ENCODE data around the gene ZNF335.
"Not testable (repeated sequence)": the region's sequence is repeated elsewhere in the genome, so short reads cannot be mapped to it uniquely, and the experiment has no call there.

The ZNF335 gene

DNA sequence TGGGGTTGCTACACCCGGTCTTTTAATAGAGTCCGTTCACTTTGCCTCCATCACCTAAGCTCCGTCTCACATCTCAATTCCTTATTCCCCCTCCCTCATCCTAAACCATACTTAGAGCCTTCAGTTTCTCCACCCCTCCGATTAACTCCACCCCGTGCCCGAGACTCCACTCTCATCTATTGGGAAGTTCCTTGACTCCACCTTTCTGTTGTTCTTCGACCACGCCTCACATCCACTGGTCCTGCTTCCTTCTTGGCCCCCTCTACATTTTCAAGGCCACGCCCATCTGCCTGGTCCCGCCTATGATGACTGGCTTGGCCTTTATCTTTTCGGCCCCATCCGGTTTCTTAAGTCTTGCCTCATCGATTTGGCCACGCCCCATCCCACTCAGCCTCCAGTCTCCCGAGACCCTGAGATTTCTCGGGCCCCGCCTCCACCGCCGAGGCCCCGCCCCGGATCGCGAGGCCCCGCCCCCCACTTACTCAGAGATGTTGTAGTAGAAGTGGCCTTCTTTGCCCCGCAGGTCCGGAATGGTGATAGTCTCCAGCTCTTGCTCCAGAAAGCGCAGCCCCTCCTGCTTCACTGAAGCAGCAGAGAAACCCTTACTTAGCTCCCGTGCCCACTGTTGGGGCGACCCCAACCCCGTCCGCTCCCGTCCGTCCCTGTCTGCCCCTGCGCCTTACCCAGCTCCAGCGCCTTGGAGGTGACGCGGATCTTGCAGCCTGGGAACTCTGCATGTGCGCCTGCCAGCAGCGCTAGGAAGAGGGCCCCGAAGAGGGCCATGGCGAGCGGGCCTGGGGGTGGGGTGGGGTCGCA is 61.1 kb downstream of the ZNF335 start:
- DNase-seq (ENCODE audit: low read depth): peak; percentile 79

DNA sequence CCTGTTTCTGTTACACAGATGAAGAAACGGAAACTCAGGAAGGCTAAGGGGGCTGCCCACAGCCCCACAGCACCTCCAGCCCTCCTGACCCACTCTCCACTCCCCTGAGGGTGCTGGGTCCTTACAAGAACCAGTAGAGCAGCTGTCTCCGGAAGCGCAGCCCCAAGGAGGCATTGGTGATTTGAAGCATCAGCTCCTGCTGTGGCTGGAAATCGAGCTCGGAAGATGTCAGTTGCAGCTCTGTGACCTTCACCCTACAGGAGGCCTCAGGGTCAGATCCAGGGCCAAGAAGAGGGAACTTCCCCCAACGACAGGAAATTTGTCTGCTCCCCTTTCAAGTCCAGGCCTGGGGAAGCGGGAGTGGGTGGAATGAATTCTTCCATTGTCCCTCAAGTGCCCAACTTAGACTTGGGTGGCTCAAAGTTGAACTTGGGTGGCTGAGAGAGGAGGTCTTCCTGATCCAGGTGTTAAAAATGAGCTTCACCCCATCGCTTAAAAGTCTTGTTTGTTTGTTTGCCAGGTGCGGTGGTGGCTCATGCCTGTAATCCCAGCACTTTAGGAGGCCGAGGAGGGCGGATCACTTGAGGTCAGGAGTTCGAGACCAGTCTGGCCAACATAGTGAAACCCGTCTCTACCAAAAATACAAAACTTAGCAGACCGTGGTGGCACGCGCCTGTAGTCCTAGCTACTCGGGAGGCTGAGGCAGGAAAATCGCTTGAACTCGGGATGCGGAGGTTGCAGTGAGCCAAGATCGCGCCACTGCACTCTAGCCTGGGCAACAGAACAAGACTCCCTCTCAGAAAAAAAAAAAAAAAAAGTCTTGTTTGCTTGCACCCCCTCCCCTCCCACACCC is 62.0 kb downstream of the ZNF335 start:
- no peak for DNase-seq (ENCODE audit: low read depth)

DNA sequence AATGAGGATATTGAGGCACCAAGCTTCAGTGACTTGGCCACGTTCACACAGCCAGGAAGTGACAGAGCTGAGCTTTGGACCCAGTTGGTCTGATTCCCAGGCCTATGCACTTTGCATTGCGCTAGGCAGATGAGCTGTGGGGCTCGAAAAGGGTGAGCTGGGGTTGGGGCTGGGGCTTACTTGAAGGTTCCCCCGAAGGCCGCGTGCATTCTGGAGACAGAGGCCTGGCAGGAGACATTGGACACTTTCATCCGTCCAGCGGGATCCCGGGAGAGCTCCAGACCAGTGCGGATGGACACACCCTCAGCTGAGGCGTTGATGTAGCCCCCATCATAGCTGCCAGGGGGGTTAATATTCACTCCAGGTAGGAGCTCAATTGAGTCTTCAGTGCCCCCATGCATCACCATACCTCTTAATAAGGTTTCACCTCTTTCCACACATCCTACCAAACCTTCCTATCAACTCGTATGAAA is 62.6 kb downstream of the ZNF335 start:
- DNase-seq (ENCODE audit: low read depth): no peak

DNA sequence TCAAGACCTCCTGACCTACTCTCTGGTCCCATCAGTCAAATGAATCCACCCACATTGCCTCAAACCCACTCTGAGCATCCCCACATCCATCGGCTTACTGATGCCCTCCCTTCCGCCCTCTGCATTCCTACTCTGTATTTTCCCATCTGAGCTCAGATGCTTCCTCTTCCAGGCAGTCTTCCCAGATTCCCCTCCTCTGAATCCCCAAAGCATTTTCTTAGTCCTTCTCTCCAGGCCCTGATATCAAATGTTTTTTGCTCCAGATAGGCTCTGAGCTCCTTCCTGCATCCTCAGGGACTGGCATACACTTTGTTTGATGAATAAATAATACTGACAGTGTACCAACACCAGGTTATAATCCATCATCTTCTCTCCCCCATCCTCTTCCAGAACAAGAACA is 63.9 kb downstream of the ZNF335 start:
- DNase-seq (ENCODE audit: low read depth): no peak

DNA sequence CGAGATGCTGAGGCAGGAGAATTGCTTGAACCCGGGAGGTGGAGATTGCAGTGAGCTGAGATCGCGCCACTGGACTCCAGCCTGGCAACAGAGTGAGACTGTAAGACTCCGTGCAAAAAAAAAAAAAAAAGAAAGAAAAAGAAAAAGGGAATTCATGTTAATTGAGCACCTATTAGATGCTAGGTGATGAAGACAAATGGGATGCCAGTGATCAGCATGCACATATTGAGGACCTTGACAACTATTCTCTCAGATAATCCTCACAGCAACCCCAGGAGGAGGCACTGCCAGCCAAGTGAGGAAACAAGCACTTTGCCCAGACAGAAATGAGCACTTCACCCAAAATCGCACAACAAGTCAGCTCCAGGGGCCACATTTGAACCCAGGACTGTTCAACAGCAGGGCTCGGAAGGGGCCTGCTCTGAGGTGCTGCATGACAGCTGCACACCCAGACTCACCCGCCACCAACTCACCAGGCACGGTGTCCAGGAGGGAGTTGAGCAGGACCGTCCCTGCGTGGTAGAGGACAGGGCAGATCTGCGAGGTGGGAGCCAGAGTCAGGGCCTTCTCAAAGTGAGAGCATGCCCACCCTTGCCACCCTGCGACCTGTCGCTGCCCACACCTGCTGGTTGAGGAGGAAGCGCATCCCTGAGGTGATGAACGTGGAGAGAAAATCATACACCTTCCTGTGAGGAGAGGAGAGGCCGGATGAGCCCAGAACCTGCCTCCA is 64.6 kb downstream of the ZNF335 start:
- no peak for DNase-seq (ENCODE audit: low read depth)

DNA sequence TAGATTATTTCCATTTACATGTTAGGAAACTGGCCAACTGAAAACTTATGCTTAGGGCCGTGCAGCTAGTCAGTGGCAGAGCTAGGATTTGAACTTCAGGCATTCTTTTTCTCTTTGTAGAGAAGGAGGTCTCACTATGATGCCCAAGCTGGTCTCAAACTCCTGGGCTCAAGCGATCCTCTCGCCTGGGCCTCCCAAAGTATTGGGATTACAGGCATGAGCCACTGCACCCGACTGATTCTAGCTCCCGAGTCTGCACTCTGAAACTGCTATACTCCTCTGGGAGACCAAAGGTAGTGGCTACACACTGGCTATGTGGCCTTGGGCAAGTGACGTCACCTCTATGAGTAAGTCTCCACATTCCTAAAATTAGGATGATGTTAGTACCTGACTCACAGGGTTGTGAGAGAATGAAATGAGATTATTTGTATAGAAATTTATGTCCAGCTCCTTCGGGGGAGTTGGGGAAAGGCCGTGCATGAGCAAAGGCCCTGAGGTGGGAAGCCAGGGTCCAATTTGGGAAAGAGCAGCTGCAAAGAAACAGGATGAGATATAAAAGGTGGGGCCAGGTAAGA is 66.4 kb downstream of the ZNF335 start:
- DNase-seq (ENCODE audit: low read depth): no peak

DNA sequence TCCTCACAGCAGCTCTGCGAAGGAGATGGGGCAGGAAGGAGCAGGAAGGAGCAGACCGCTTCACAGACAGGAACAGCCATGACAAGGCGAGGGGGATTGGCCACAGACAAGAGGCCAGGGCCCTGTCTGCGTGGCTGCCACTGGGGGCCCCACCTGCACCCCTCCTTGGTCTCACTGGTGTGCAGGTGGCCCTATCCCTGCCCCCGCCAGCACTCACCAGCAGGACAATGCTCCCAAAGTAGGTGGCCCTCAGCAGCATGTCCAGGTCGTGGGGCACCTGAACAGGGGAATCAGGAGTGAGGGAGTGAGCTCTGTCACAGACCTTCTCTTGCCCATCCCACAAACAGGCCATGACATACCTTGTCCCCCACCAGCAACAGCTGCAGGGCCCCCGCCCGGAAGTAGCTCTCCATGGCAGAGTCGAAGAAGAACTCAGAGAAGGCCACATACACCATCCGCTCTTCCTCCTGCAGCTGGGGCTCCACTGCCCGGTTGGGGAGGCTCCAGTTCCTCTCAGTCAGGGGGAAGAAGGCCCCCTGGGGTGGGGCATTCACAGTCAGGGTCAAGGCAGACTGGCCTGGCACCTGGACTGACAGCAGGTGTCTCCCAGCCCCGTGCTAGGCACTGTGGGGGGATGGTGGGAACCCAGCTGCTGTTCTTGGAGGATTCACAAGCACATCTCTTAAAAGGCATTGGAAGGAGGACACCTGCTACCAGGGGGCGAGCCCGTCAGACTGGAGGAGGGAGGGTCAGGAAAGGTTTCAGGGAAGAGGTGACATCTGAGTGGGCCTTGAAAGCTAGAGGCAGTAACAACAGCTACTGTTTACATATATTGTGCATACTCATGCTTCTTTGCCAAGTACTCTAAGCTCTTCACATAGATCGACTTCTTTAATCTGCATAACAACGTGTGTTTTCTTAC is 67.2 kb downstream of the ZNF335 start:
- DNase-seq (ENCODE audit: low read depth): no peak

DNA sequence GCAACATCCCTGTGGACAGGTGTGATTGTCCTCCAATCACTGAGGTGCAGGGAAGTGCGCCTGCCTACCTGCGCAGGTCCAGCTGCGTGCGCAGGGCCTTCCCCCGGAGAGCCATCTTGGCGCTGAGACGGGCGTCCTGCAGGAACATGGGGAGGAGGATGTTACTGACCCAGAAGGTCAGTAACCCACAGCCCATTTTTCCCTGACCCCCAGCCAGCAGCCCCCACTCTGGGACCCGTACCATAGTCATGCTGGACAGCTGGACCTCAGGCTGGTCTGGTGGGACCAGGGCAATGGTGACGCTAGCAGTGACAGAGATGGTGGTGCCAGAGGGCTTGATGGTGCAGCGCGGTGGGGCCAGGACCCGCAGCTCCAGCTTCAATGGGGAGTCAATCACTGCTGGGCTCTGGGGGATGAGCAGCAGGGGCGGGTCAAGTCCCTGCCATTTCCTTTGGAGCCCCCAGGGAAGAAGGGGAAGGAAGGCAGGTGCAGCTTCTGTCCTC is 69.8 kb downstream of the ZNF335 start:
- no peak for DNase-seq (ENCODE audit: low read depth)

DNA sequence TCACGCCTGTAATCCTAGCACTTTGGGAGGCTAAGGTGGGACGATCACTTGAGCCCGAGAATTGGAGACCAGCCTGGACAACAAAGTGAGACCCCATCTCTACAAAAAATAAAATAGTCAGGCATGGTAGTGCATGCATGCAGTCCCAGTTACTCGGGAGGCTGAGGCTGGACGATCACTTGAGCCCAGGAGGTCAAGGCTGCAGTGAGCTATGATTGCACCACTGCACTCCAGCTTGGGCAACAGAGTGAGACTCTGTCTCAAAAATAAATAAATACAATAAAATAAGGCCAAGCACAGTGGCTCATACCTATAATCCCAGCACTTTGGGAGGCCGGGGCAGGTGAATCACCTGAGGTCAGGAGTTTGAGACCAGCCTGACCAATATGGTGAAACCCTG is 70.7 kb downstream of the ZNF335 start:
- DNase-seq (ENCODE audit: low read depth): not testable (repeated sequence)

DNA sequence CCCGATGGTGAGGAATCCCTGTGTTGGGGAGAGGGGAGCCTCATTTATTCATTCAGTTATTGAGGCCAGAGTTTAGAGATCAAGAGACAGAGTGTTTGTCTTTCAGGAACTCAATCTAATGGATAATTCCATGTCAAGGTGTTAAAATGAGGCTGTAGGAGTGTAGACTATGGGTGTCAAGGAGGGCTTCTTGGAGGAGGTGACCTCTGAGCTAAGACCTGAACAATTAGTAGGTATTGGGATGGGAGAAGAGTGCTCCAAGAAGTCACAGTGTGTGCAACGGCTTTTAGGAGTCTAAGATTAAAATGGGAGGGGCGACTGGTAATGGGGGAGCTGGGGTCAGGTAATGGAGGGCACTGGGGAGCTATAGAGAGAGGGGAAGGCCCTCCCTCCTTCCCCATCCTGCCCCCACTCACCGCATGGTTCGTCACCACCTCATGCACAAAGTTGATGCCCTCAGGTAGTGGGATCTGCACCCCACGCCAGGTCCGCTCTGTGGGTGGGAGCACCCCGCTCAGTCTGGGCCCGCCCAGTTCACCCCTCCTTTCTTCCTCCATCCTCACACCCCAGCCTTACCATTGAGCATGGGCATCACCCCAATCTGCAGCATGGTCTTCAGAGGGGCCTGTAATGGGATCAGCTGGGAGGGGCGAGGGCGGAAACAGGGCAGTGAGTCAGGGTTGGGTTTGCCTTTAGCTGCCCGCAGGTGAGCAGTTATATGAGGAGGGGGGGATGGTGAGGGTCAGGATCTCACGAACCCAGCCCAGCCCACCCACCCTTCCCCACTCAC is 72.8 kb downstream of the ZNF335 start:
- DNase-seq (ENCODE audit: low read depth): no peak
